ENCODE measurements around the gene LAMB4.

DNA sequence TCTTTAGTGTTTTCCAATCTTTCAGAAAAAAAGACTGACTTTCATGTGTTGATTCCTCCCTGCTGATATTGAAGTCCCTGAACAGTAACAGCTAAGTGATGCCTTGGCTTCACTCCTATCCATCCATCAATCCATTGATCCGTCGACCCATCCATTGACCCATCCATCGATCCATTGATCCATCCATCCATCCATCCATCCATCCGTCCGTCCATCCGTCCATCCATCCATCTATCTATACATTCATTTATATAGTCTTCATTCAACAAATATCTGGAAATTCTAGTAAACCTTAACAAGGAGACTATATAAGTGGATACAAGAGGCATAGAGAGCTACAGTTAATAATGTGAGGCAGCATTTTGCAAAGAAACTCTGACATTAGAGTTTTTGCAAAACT, 105.6 kb downstream of the LAMB4 start:
- TF ChIP-seq, protein P1, sequence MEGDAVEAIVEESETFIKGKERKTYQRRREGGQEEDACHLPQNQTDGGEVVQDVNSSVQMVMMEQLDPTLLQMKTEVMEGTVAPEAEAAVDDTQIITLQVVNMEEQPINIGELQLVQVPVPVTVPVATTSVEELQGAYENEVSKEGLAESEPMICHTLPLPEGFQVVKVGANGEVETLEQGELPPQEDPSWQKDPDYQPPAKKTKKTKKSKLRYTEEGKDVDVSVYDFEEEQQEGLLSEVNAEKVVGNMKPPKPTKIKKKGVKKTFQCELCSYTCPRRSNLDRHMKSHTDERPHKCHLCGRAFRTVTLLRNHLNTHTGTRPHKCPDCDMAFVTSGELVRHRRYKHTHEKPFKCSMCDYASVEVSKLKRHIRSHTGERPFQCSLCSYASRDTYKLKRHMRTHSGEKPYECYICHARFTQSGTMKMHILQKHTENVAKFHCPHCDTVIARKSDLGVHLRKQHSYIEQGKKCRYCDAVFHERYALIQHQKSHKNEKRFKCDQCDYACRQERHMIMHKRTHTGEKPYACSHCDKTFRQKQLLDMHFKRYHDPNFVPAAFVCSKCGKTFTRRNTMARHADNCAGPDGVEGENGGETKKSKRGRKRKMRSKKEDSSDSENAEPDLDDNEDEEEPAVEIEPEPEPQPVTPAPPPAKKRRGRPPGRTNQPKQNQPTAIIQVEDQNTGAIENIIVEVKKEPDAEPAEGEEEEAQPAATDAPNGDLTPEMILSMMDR (IDR thresholded peaks at IDR 0.05 in 8 of 11, conservative IDR thresholded peaks at IDR 0.05 in 3 of 11): no peak
- no peak for TF ChIP-seq POLR2A (IDR thresholded peaks at IDR 0.05)
